Heart left ventricle (tissue), 16 donors: ENCODE results near the gene IGF2BP1. TPM values are rescaled to one million over a fixed set of nuclear protein-coding genes. Genes with fewer than 3 reads are reported as not detected.
"Not testable (repeated sequence)": the region's sequence is repeated elsewhere in the genome, so short reads cannot be mapped to it uniquely, and the experiment has no call there.

Source experiments
- ATAC-seq, 4 donors: fragments of 200-7000 bp; cut with Tn5 transposase; one replicate each; pipeline ENCODE4 v1.9.1; 2020 to 2022; ENCODE audit warnings: moderate library complexity in 4 of 4, mild to moderate bottlenecking in 3 of 4, moderate number of reproducible peaks in 1 of 4
- DNase-seq, 5 donors: peaks; one replicate each; pipeline ENCODE4 v3.0.0-alpha.2; 2020
- H3K27ac ChIP-seq, 12 donors: fragments of 200-600 bp; sonication (generic) in 4 of 12; one replicate each; pipeline versions ENCODE4 v1.5.0 to v1.8.0; 2016 to 2022; ENCODE audit warnings: mild to moderate bottlenecking in 2 of 12
- H3K27me3 ChIP-seq, 9 donors: fragments of 200-600 bp; sonication (generic) in 2 of 9; one replicate each; pipeline versions ENCODE4 v1.5.1 to v1.8.0; 2016 to 2022; ENCODE audit warnings: mild to moderate bottlenecking in 3 of 9
- H3K36me3 ChIP-seq, 9 donors: fragments of 200-600 bp; sonication (generic) in 2 of 9; one replicate each; pipeline versions ENCODE4 v1.5.0 to v1.8.0; 2018 to 2022; ENCODE audit warnings: mild to moderate bottlenecking in 2 of 9
- H3K4me1 ChIP-seq, 12 donors: fragments of 200-600 bp; sonication (generic) in 4 of 12; one replicate each; pipeline versions ENCODE4 v1.5.0 to v1.8.0; 2016 to 2022; ENCODE audit warnings: mild to moderate bottlenecking in 3 of 12
- H3K4me3 ChIP-seq, 12 donors: fragments of 200-600 bp; sonication (generic) in 4 of 12; one replicate each; pipeline versions ENCODE4 v1.5.0 to v1.8.0; 2017 to 2022; ENCODE audit warnings: mild to moderate bottlenecking in 9 of 12, moderate library complexity in 4 of 12
- H3K9me3 ChIP-seq, 12 donors: fragments of 200-600 bp; sonication (generic) in 4 of 12; one replicate each; pipeline versions ENCODE4 v1.5.0 to v1.8.0; 2016 to 2022; ENCODE audit warnings: mild to moderate bottlenecking in 1 of 12
- POLR2A ChIP-seq, 2 donors: fragments of 450-650 bp; IDR thresholded peaks; one replicate each; pipeline ENCODE4 v1.6.1; 2017; ENCODE audit warnings: antibody characterized with exemption in 2 of 2, mild to moderate bottlenecking in 2 of 2, moderate library complexity in 2 of 2
- WGBS, 4 donors: extraction: QIAGEN DNeasy Blood & Tissue Kit in 2 of 4; methylation state at CpG; one replicate each; pipeline versions ENCODE4 v1.1.5 to v1.1.7; 2013 to 2018; 5-methylcytosine and 5-hydroxymethylcytosine counted together
- intact Hi-C, 10 donors: fragments of 100-400 bp; cut with DNase I; formaldehyde crosslinking; loops; one replicate each; pipeline versions ENCODE4 v1.11.1 to v1.14.2; 2022
- polyA plus RNA-seq, 2 donors: library from polyadenylated mRNA; stranded (reverse); fragments of 200-250 nt; gene quantifications; one replicate each; pipeline ENCODE4 v1.2.3, GENCODE V29; 2013
- total RNA-seq, 9 donors: library from RNA; depleted of rRNA in 2 of 9; stranded (reverse); fragments of >200 nt in 2 of 9; fragmentation: NEBNext Ultra II Directional in 3 of 9; extraction: Animal tissue kit (Norgen Biotek cat#: 25700) in 3 of 9; gene quantifications; one replicate each; pipeline versions ENCODE4 v1.1.0 to v1.2.4, GENCODE V29; 2016 to 2023
- TF ChIP-seq, protein P1 (sequence below), 12 donors: fragments of 200-600 bp; sonication (generic) in 4 of 12; IDR thresholded peaks; one replicate each; pipeline versions ENCODE4 v1.5.0 to v1.8.0; 2018 to 2022; ENCODE audit warnings: antibody characterized with exemption in 12 of 12, mild to moderate bottlenecking in 5 of 12
- donor health status: ischemic (EF 13 %, LVEDD 7.1; RV severe dilation, severe dysfunction).
- donor health status: healthy with polysubstance abuse.
- donor health status: DM: no; HTN: yes; CAD: no.
- donor health status: DM: no; HTN: no; CAD: no.
- donor health status: ischemic (EF 25% LVEDD 6.9; RV normal size, moderate dysfunction).
- donor health status: ischemic (EF 25% LVEDD 5.7; RV mildly dilated, moderate dysfunction).
- donor health status: healthy.
- donor health status: DM: yes; HTN: yes; CAD: no.
- donor health status: ischemic (EF 35%, LVEDD 5.7; RV mildly dilated, moderate dysfunction).
- donor health status: nonischemic (EF 11% LVEDD 7.7; RV severe dilation, severe dysfunction).
- donor health status: DM: yes; HTN: yes; CAD: no.
- donor health status: PGD.
- donor health status: ischemic (EF 29% LVEDD 5.4; RV normal size, mild dysfunction).
- donor health status: nonischemic (EF 23%, LVEDD 6.1; RV moderate dilation, normal function).

IGF2BP1 gene
- total and polyA plus RNA-seq, 11 donors, result 0.01 TPM; not detected in 10

DNA sequence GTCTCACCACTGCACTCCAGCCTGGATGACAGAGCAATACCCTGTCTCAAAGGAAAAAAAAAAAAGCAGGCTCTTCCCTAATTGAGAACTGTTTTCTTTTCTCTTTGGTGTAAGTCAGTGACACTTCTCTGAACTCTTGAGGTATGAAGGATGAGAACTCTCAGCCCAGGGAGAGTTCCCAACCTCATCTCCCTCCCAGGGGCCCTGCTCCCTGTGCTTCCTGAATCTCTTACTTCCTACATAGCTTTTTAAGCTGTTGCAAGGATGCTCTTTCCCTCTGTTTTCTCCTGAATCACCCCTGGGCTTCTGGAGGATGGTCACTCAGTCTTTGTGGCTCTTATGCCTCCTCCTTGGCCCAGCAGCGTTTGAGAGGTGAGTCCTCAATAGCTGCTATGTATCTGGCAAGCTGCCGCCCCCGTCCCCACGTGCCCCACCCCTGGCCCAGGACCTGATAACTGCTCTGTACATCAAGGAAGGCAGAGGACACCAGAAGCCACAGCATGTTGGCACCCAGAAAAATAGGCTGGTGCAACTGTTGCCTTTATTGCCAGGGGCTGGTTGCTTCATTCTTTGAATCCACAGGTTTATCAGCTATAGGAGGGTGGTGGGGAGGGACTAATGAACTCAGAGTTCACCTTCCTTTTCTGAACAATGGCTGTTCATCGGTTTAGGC lies 24.0 kb downstream of the IGF2BP1 start:
- TF ChIP-seq, protein P1, sequence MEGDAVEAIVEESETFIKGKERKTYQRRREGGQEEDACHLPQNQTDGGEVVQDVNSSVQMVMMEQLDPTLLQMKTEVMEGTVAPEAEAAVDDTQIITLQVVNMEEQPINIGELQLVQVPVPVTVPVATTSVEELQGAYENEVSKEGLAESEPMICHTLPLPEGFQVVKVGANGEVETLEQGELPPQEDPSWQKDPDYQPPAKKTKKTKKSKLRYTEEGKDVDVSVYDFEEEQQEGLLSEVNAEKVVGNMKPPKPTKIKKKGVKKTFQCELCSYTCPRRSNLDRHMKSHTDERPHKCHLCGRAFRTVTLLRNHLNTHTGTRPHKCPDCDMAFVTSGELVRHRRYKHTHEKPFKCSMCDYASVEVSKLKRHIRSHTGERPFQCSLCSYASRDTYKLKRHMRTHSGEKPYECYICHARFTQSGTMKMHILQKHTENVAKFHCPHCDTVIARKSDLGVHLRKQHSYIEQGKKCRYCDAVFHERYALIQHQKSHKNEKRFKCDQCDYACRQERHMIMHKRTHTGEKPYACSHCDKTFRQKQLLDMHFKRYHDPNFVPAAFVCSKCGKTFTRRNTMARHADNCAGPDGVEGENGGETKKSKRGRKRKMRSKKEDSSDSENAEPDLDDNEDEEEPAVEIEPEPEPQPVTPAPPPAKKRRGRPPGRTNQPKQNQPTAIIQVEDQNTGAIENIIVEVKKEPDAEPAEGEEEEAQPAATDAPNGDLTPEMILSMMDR (IDR thresholded peaks at IDR 0.05), result no peak
- TF ChIP-seq POLR2A (IDR thresholded peaks at IDR 0.05), result no peak
- intact Hi-C loops, result loop anchor here in 2 of 10 donors (10.0 kb wide), 2 partner anchors 136 to 216 kb away; no protein-coding TSS in a partner anchor
- no peak overlapping the region for H3K27ac ChIP-seq
- H3K4me1 ChIP-seq, result no peaks in the 10 kb centered on the region
- ATAC-seq (no peak), DNase-seq (no peak)
- peaks cover 0 to 56% (median 7%) of the 10 kb centered on the region in 9 donors for H3K27me3 ChIP-seq
- no peak overlapping the region for H3K4me3 ChIP-seq
- WGBS, 4 donors, result 26 to 39% (median 33%) methylated on average over 5 of the region's 5 CpGs
- H3K9me3 ChIP-seq, result no peaks in the 10 kb centered on the region
- H3K36me3 ChIP-seq, result no peaks in the 10 kb centered on the region

- TF ChIP-seq, protein P1 (IDR thresholded peaks at IDR 0.05), result no peak
- no peak for TF ChIP-seq POLR2A (IDR thresholded peaks at IDR 0.05)
- intact Hi-C loops, result loop anchor here in 2 of 10 donors (10.0 kb wide), 2 partner anchors 137 to 217 kb away; no protein-coding TSS in a partner anchor
- ATAC-seq (no peak), DNase-seq (no peak)
- no peak overlapping the region for H3K27ac ChIP-seq
- H3K4me1 ChIP-seq, result no peaks in the 10 kb centered on the region
- H3K36me3 ChIP-seq, result no peaks in the 10 kb centered on the region
- WGBS, 4 donors, result 97 to 100% (median 98%) methylated on average over 2 of the region's 2 CpGs
- peaks cover 0 to 54% (median 5%) of the 10 kb centered on the region in 9 donors for H3K27me3 ChIP-seq
- H3K9me3 ChIP-seq, result no peaks in the 10 kb centered on the region
- H3K4me3 ChIP-seq, result no peak overlapping the region
Measured at GRCh38 chr17:49021768-49022103, 24.6 kb downstream of the IGF2BP1 start.

DNA sequence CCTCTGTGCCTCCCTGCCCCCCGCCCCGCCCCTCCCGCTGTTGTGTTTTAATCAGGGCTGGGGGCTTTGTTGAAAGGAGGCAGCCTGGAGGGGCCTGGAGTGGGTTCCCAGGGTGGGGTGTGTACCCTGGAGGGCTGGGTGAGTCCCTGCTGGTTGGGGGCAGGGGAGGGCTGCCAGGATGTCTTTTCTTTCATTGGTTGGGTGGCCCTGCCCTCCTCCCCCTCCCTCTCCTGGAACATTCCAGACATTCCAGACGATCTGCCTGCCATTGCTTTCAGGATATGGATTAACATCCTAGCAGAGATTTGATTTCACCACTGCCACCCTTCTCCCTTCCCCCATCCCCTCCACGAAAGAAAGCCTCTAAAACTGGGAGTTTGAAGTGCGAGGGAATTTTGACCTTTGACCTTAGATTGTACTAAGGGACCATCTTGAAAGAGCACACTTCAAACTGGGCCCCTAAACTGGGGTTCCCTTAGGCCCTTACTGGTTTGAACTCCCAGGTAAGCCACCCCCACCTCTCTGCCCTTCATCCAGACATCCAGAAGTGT lies 25.3 kb downstream of the IGF2BP1 start:
- DNase-seq, result no peak
- no peaks in the 10 kb centered on the region for H3K4me1 ChIP-seq
- intact Hi-C loops, result loop anchor here in 2 of 10 donors (10.0 kb wide), 2 partner anchors 138 to 218 kb away; no protein-coding TSS in a partner anchor
- peaks cover 0 to 53% (median 2%) of the 10 kb centered on the region in 9 donors for H3K27me3 ChIP-seq
- ATAC-seq, result no peak
- no peaks in the 10 kb centered on the region for H3K36me3 ChIP-seq
- TF ChIP-seq, protein P1 (IDR thresholded peaks at IDR 0.05), result no peak
- no peak for TF ChIP-seq POLR2A (IDR thresholded peaks at IDR 0.05)
- H3K4me3 ChIP-seq, result no peak overlapping the region
- H3K9me3 ChIP-seq, result no peaks in the 10 kb centered on the region
- H3K27ac ChIP-seq, result no peak overlapping the region
- 50 to 57% (median 54%) methylated on average over 6 of the region's 6 CpGs for WGBS, 4 donors

DNA sequence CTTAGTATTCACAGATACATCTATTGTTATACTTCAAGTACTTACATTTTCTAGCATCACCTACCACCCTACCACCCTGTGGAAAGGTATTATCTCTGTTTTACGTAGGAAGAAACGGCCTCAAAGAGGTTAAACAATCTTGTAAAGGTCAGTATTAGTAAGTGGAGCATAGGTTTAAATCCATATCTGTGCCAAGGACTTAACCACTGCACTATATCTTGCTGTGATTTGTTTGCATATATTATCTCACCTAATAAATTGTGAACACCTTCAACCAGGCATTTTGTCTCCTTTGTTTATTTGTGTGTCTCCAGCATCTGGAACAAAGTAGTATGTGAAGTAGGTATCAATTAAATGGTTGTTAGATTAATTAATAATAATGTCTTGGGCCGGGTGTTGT lies 27.3 kb downstream of the IGF2BP1 start:
- Histone ChIP-seq H3K9me3 (no peaks in the 10 kb centered on the region), H3K27ac (no peak overlapping the region), H3K4me3 (no peak overlapping the region), H3K4me1 (no peaks in the 10 kb centered on the region), H3K27me3 (peaks cover 0 to 38% (median 2%) of the 10 kb centered on the region in 9 donors), H3K36me3 (no peaks in the 10 kb centered on the region)
- no peak for ATAC-seq
- intact Hi-C loops, result loop anchor here in 2 of 10 donors (10.0 kb wide), 2 partner anchors 140 to 220 kb away; no protein-coding TSS in a partner anchor
- TF ChIP-seq, protein P1 (IDR thresholded peaks at IDR 0.05), result no peak
- TF ChIP-seq POLR2A (IDR thresholded peaks at IDR 0.05), result no peak
- WGBS, 4 donors, result 71 to 88% (median 81%) methylated on average over 3 of the region's 3 CpGs
- DNase-seq, result no peak

- H3K4me3 ChIP-seq, DNase-seq, H3K4me1 ChIP-seq, H3K9me3 ChIP-seq, ATAC-seq, H3K36me3 ChIP-seq, H3K27ac ChIP-seq: not testable (repeated sequence)
- H3K27me3 ChIP-seq, result peaks cover 0 to 34% (median 2%) of the 10 kb centered on the region in 9 donors
- 58 to 71% (median 64%) methylated on average over 4 of the region's 4 CpGs for WGBS, 4 donors
- intact Hi-C loops, result loop anchor here in 2 of 10 donors (10.0 kb wide), 2 partner anchors 142 to 222 kb away; no protein-coding TSS in a partner anchor
Measured at GRCh38 chr17:49026447-49026846, 29.3 kb downstream of the IGF2BP1 start.
